ENCODE measurements around the gene ARFIP1.

DNA sequence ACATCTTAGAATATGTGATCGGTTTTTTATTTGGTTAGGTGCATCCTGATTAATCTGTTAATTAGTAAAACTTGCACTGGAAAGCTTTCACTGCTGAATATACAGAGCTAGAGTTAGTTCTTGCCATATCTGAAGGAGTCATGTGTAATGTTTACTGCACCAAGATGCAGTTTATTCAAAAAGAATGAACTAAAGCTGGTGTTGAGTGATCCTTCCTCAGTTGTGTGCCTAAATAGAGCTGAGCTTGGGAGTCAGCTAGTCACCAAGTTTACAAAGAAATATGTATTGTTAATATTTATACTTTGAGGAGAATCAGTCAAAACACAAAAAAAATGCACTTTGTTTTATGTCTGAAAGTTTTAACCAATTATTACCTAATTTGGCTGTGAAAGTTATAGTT is 102.2 kb downstream of the ARFIP1 start:
- TF ChIP-seq, protein P1, sequence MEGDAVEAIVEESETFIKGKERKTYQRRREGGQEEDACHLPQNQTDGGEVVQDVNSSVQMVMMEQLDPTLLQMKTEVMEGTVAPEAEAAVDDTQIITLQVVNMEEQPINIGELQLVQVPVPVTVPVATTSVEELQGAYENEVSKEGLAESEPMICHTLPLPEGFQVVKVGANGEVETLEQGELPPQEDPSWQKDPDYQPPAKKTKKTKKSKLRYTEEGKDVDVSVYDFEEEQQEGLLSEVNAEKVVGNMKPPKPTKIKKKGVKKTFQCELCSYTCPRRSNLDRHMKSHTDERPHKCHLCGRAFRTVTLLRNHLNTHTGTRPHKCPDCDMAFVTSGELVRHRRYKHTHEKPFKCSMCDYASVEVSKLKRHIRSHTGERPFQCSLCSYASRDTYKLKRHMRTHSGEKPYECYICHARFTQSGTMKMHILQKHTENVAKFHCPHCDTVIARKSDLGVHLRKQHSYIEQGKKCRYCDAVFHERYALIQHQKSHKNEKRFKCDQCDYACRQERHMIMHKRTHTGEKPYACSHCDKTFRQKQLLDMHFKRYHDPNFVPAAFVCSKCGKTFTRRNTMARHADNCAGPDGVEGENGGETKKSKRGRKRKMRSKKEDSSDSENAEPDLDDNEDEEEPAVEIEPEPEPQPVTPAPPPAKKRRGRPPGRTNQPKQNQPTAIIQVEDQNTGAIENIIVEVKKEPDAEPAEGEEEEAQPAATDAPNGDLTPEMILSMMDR (IDR thresholded peaks at IDR 0.05), result no peak
- no peak for TF ChIP-seq ZFX (IDR thresholded peaks at IDR 0.05; ENCODE audit: borderline replicate concordance)
